ENCODE measurements around the gene B9D1. TPM values are rescaled to one million over a fixed set of nuclear protein-coding genes. Genes with fewer than 3 reads are reported as not detected.
A peak's percentile ranks its signal among the peaks of the same experiment; 100 is the strongest.

Gene B9D1
- total RNA-seq, 2 donors from 2014 or later, result 10.4 to 53.4 TPM

GRCh38 chr17:19336938-19337711, 25.4 kb downstream of the B9D1 start:
- TF ChIP-seq POLR2A (IDR thresholded peaks at IDR 0.05), result no peak
- TF ChIP-seq CTCF (IDR thresholded peaks at IDR 0.05), result peak in 3 of 7 experiments; percentile 50 to 72 (median 52)
- intact Hi-C loops (cut with DNase I), result no loop called here
- Histone ChIP-seq H3K9me3 (no peaks in the 10 kb centered on the region), H3K27ac (no peak overlapping the region), H3K4me3 (no peak overlapping the region), H3K4me1 (peaks cover 14% of the 10 kb centered on the region), H3K27me3 (no peaks in the 10 kb centered on the region), H3K36me3 (replicated peaks in 1 of 2; ENCODE audit: insufficient read depth in 1 of 2, low read depth in 2 of 2) (no peaks in the 10 kb centered on the region)
- ATAC-seq (no peak), DNase-seq (peak in 2 of 4 donors; percentile 66 to 85)
- WGBS, 2 donors, result 56 to 77% methylated on average over 14 to 21 of the region's 21 CpGs

GRCh38 chr17:19335951-19336631, 26.4 kb downstream of the B9D1 start:
- no peak for DNase-seq
- Histone ChIP-seq H3K27ac (no peak overlapping the region), H3K27me3 (no peaks in the 10 kb centered on the region), H3K9me3 (no peaks in the 10 kb centered on the region), H3K4me1 (peaks cover 14% of the 10 kb centered on the region), H3K4me3 (no peak overlapping the region), H3K36me3 (replicated peaks in 1 of 2; ENCODE audit: insufficient read depth in 1 of 2, low read depth in 2 of 2) (no peaks in the 10 kb centered on the region)
- no peak for ATAC-seq
- no peak for TF ChIP-seq CTCF (IDR thresholded peaks at IDR 0.05)
- TF ChIP-seq POLR2A (IDR thresholded peaks at IDR 0.05), result no peak
- 84 to 85% methylated on average over 12 to 18 of the region's 18 CpGs for WGBS, 2 donors
- intact Hi-C loops (cut with DNase I), result no loop called here

GRCh38 chr17:19334331-19334730, 28.2 kb downstream of the B9D1 start:
- TF ChIP-seq POLR2A (IDR thresholded peaks at IDR 0.05) (no peak), CTCF (IDR thresholded peaks at IDR 0.05) (no peak)
- no peak for ATAC-seq
- WGBS, 2 donors, result 89 to 93% methylated on average over 4 to 6 of the region's 6 CpGs
- H3K27ac ChIP-seq, result no peak overlapping the region
- H3K4me1 ChIP-seq, result peaks cover 14% of the 10 kb centered on the region
- H3K9me3 ChIP-seq, result no peaks in the 10 kb centered on the region
- H3K4me3 ChIP-seq, result no peak overlapping the region
- H3K36me3 ChIP-seq (replicated peaks in 1 of 2; ENCODE audit: insufficient read depth in 1 of 2, low read depth in 2 of 2), result no peaks in the 10 kb centered on the region
- intact Hi-C loops (cut with DNase I), result no loop called here
- no peaks in the 10 kb centered on the region for H3K27me3 ChIP-seq
- DNase-seq, result no peak

GRCh38 chr17:19333736-19334290, 28.7 kb downstream of the B9D1 start:
- DNase-seq, result no peak
- peaks cover 14% of the 10 kb centered on the region for H3K4me1 ChIP-seq
- 84 to 89% methylated on average over 10 to 12 of the region's 12 CpGs for WGBS, 2 donors
- intact Hi-C loops (cut with DNase I), result no loop called here
- TF ChIP-seq POLR2A (IDR thresholded peaks at IDR 0.05) (no peak), CTCF (IDR thresholded peaks at IDR 0.05) (no peak)
- H3K9me3 ChIP-seq, result no peaks in the 10 kb centered on the region
- ATAC-seq, result no peak
- no peaks in the 10 kb centered on the region for H3K36me3 ChIP-seq (replicated peaks in 1 of 2; ENCODE audit: insufficient read depth in 1 of 2, low read depth in 2 of 2)
- no peak overlapping the region for H3K4me3 ChIP-seq
- H3K27ac ChIP-seq, result no peak overlapping the region
- H3K27me3 ChIP-seq, result no peaks in the 10 kb centered on the region
